NCI-H345 treated with DMSO at 0.1 percent for 48 hours (cell line): ENCODE measurements around the gene SRGAP2C.
"Not testable (repeated sequence)": the region's sequence is repeated elsewhere in the genome, so short reads cannot be mapped to it uniquely, and the experiment has no call there.

Experiments used
- DNase-seq: peaks from one replicate; lab custom pipeline; 2025; ENCODE audit not compliant: unreplicated experiment; lab: John Stamatoyannopoulos, UW

Gene SRGAP2C

DNA sequence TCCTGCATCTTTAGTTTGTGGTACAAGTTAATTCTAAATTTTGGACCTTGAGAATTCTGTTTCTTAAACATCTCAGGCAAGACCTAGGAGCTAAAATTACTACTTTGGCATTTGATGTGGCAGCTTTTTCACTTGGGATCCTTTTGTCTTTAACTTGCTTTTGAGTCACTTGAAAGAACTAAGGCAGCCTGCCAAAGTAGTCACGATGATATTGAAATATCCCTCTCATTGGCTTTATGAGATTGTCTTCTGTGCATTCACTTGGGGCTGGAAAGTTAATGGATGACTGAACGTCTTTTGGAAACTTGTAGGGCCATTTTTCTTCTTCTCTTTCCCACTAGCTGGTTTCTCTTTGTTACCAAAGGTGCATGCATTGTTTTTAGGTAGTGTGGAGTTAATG, 90.7 kb downstream of the SRGAP2C start:
- DNase-seq, result not testable (repeated sequence)

DNA sequence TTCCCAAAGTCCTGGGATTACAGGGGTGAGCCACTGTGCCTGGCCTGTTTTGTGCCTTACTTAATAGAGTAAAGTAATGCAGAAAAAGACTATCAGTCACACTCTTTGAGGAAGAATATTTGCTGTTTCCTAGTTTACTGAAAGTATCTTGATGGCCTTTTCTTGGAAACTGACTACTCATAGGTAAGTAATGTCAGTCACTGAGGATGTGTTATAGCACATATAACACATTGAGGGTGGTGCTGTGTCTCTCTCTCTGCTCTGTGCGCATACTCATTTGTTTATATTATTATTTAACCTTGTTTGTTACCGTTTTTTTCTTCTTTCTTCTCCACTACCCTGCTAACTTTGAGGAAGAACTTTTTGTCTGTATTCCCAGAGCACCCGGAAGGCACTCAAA, 93.4 kb downstream of the SRGAP2C start:
- not testable (repeated sequence) for DNase-seq

DNA sequence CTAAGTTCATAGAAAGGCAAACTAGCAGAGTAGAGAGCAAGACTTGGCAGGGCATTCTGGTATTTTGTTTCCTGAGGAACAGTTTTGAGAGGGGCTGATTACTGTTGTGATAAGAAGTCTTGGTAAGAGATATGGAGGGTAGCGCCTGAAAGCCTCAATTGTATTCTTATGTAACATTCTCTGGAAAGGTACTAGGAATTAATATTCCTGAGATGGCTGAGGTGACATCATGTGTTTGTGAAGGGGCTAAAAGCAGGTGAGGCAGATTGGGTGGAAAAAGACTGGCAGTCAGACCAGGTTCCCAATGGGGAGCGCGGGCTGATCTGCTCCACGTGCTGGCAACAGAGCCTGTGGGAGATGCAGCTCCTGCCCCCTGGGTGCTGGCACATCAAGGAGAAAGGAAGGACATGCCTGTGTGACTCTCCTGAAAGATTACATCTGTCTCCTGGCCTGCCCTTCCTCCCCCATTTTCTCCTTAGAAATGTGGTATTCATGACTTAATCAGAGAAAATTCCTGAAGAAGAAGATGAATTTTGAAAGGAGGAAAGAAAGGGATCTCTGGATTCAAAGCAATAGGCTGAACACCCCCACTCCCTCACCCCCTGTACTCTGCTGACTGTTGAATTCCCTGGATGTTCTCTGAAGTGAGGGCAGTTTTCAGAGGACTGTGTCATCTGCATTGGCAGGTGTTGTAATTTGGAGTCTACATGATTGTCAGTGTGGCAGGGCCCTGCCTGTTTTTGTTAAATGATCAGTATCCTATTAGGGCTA, 94.2 kb downstream of the SRGAP2C start:
- DNase-seq, result not testable (repeated sequence)

DNA sequence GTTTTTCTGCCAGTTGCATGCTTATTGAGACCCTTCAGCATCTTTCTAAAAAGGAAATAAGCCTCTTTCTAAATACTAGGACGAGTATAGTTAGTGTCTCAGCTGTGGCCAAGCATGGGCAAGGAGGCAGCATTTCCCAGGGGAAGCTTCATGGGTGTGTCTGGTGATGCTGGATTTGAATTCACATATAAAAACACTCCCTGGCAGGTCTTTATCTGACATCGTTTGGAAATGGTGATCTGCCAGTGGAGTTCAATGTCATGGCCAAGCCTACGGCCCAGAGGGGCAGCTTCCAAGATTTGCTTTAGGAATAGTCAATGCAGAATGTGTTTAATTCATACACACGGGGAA, 94.7 kb downstream of the SRGAP2C start:
- not testable (repeated sequence) for DNase-seq

DNA sequence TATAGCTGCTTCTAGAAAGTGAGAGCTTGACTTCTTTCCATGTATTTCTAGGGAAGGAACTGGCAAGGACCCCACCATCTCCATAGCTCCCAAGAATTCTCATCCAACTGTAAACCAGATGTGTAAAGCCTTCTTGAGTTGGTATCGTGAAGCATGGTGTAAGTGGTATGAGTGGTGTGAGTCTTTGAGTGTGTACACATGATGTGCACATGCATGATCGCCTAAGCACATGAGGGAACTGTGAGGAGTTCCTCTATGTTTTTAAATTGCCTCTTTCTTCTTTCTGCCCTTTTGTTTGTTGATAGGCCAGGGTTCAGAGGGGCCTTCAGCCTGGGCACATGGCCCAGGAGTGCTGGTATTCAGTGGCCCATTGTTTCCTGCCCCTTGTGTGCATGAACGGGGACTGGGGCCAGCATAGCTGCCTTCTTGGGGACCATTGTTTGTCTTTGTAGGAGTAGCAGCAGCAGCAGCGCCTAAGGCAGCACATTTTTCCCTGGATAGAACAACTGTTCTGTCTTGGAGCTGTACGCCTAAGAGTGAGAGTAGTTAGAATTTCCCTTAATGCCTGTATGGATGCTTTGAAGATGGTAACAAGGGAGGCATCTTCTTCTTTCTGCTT, 96.0 kb downstream of the SRGAP2C start:
- not testable (repeated sequence) for DNase-seq

DNA sequence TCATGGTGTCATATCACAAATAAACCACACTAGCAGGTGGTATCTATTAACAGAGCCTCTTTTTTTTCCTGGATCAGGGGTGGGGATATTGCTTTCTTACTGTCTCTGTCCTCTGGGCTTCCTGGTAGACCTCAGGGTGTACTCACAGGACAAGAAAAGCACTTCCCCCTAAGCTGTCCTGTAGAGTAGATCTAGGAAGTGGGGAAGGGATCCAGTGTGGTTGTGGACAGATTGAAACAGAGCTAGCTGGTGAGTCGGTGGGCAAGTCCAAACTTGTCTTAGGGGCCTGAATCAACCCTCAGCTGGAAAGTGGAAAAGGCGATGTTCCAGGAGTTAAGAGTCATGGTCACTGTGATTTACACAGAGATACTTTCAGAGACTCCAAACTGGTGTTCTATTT, 96.7 kb downstream of the SRGAP2C start:
- not testable (repeated sequence) for DNase-seq

DNA sequence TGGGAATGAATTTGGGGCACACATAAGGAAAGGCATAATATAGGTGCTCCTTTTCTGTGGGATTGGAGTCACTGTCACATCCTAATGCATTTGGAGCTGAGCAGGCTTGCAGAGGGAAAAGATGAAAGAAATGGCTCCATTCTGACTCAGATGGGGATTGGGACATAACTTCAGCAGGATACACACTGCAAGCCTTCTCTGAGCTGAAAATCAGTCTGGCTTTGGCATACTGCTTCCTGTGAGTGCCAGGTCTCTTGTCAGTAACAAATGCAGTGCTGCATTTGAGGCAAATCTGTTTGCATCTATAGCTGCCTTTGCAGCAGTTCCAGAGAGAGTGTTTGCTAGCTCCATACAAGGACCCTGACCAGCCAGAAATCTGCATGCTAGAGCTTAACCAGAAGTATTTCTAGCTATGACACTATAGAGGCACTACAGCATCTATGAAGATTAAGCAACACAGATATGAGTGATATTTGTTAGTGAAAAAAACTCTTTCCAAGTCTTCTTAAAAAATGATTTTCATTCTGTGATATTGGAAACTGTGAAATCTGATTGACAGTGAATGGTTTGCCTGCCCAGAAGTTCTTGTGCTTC, 98.9 kb downstream of the SRGAP2C start:
- DNase-seq, result not testable (repeated sequence)

DNA sequence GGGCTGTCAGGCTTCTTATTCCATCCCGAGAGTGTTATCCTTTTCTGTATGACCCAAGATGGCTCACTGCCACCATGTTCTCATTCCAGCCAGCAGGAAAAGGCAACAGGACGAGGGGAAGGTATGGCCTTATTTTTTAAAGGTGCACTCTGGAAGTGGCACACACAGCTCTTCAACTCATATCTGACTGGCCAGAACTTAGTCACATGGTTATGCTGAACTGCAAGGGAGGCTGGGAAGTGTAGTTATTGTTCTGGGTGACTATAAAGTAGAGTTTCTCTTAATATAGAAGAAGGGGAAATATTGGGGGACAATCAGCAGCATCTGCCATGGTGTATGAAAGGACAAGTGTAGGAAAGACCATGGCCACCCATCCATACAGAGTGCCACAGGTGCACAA, 107.8 kb downstream of the SRGAP2C start:
- not testable (repeated sequence) for DNase-seq

DNA sequence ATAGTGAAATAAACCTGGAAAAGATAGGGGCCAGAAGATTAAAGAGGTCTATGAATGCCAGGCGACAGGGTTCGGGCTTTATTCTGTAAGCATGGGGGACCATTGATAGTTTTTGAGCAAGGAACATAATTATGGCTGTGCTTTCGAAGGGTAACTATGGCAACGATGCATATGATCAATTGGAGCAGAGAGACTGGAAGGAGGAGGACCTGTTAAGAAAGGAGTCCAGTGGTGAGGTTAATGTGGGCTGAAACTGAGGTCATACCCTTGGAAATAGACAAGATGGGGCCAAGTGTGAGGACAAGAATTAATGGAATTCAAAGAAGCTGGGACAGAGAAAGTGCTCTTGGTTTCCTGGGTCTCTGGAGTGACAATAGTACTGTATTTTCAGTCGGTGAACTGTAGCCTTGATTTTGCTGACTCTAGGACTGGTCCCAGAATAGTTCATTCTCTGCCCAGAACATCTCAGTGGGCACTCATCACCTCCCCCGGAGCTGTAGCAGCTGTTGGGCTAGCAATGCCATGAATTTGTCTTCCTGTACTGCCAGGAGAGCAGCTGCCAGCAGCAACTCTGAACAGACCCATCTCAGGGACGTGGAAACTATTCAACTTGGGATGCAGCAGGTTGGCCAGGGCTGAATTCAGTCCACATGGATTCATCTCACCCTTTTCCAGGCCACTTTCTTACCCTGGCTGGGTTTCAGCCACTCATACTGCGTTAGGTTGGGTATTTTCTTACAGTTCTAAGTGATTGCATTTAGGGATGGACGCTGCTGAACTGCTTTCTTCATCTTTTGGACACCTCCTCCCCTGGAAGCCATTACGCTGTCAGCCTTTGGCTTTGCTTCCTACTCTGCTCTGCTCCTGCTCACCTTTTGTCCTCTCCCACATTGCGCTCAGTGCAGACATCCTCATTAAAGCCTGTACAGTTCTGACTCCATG, 108.8 kb downstream of the SRGAP2C start:
- not testable (repeated sequence) for DNase-seq

DNA sequence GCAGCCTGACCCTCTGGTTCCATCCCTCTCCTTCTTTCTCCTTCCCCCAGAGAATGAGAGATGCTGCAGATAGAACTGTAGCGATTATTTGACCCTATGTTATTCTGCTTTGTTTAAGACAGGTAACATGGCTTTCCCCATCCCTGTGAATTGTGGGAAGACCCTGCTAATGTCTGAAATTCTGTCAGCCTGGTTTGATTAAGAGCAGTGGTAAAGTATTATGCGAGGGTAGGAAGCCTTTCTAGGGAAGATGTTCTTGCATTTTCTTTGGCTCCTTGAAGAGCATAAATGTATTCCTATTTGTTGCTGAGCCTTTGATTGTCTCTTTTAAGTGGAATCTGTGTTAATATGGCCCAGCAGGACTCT, 109.4 kb downstream of the SRGAP2C start:
- DNase-seq, result not testable (repeated sequence)

DNA sequence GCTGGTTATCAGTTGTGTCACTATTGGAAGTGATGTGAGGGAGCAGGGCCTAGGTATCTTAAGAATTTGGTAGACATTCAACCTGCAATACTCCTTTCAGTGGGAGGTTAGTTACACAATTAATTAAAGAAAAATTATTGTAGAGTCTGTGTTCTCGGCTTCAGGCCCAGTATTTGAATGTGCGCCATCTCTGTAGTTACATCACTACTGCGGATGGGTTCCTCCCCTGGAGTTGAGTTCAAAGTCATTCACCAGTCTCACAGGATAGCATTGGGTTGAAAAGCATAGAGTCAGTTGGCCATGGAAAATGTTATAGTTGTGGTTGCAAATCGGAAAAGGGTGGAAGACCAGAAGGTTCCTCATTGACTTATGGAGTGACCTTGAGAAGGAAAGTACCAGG, 111.8 kb downstream of the SRGAP2C start:
- DNase-seq, result not testable (repeated sequence)

DNA sequence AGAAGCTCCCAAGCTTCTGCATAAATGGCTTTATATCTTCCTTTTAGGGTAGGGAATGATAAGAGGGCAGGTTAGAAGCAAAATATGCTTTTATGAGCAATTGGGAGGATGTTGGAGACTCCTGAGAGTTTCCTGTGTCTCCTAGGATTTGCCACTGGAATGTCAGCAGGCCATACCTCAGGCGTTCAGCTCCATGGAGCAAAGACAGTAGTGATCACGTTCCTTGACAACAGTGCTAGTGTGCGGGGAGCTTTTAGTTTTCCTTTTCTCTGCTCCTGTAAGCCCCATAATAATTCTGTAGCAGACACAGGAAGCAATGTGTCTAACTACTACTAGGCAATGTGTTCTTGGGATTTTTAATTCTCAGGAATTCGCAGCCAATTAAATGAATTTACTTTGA, 113.8 kb downstream of the SRGAP2C start:
- DNase-seq, result not testable (repeated sequence)

DNA sequence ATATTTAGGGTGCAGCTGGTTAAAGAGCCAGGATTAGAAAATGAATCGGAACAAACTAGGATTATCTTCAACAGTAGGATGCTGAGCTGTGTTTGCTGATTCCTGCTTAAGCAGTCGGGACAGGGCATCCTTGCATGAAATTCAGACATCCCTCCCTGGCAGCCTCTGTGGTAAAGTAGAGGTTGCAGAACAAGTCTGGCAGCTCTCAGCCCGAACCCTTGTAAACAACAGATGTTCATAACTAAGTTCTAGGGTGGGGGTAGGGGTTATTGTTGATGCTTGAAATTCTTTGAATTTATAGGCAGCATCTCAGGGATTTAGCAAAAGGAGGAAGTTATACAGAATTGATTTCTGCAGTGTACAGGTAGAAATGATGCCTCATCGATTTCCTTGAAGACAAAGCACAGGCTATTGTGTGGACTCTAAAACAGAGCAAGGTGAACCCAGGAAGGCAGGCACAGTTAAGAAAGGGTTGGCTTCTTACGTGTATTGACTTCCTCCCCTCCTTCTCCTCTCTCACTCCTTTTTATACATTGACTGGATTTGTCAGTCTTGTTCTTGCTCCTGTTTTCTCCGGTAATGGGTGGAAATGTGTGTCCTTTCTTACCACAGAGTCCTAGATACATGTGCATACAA, 114.9 kb downstream of the SRGAP2C start:
- not testable (repeated sequence) for DNase-seq

DNA sequence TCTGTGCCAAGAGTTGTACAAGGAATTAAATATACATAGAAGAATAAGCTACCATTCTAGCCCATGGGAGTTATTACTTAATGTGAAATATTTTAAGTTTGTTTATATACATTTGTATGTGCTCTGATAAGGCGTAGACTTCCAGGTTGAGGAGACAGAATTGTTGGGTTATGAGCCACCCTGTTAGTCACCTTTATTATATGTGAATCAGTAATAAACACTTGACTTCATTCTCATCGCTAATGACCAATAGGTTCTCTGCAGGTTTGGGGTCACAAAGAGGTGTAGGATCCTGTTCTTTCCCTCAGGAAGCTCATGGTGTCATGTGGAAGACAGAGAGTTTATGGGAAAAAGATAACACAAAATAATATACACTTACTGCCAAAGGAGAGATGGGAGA, 117.1 kb downstream of the SRGAP2C start:
- not testable (repeated sequence) for DNase-seq

DNA sequence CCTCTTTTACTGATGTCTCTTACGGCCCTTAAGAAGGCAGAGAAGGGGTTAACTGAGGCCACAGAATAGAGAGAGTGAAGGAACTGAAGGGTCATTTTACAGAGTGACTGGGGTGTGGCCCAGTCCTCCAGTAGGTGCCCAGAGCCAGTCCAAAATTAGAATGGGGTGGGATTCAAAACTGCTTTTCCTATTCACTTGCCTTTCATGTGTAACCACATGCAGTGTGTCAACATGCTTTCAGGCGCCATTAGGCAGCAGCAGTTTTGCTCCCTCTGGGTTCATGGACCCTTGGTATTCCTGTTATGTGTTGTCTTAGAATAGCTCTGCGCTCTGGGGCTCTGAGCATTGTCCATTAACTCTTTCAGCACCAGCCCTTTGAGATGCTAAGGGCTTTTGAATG, 123.0 kb downstream of the SRGAP2C start:
- DNase-seq, result not testable (repeated sequence)

DNA sequence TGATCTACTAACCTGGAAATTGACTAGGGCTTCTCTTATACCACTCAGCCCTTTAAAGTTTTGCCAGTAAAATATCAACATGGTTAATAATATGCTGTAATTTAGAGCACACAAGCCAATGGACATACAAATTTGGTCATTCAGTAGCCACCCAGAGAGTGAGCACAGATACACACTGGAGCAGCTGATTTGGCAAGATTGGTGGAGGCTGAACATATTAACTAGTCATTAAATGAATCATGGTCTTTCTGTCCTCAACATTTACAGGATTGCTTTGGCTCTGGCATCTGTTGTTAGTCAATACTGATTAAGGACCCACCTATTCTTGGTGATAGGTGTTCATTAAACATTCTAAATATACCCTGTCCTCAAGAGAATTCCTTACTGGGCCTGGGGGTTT, 130.7 kb downstream of the SRGAP2C start:
- not testable (repeated sequence) for DNase-seq

DNA sequence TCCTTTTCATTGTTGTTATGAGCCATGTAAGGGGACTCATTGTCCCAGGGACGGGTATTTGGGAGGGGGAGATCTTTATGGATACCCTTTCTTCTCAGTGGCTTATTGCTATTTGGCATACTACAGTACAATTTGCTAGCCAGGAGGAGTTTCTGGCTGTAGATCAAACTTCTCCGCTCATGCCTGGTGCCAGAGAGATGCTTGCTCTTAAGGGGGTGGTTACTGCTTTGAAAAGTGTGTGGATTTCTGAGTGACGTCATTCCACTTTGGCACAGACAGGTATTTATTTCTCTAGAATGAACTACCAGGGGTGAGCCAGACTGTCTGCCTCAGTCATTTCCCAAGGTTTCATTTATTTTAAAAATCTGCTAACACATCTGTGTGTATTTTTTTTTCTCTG, 131.3 kb downstream of the SRGAP2C start:
- not testable (repeated sequence) for DNase-seq

DNA sequence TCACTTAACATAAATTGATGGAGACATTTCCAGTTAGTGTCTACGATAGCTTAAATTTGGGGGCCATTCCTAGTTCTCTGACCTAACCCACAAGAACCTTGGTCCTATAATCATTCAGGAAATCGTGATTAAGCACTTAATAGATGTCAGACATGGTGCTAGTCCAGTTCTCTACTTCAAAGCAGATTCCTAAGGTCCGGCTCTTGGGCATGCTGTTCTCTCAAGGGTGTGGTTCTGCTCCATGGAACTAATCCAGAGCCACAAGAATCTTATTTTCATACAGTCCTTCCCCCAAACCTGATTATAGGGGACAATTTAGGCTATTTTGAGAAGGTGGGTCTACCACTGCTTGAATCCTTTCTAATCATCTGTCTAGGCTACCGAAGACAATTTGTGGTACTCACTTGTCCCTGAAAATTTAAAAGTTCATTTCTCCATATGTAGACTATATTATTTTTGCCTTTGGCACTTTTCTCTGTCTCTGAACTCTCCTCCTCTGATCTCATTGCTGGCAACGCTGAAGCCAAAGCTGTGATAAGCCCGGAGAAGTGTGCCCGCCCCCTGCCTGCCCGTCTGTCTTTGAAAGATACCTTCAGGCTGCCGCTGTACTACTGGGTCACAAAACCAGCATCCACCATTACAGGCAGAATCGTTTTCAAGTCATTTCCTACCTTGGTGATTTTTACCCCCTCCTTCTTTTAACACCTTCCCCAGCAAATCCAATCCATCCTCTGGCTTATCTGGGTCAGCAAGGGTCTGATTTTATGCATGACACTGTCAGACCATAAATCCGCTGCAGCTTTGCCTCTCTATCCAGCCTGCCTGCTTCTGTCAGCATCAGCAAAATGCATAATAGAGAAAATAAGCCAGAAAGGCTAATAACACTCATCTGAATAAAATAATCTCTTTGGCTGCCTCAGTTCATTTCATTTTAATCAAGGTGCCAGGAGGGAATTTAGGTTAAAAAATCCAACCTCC, 133.0 kb downstream of the SRGAP2C start:
- not testable (repeated sequence) for DNase-seq

DNA sequence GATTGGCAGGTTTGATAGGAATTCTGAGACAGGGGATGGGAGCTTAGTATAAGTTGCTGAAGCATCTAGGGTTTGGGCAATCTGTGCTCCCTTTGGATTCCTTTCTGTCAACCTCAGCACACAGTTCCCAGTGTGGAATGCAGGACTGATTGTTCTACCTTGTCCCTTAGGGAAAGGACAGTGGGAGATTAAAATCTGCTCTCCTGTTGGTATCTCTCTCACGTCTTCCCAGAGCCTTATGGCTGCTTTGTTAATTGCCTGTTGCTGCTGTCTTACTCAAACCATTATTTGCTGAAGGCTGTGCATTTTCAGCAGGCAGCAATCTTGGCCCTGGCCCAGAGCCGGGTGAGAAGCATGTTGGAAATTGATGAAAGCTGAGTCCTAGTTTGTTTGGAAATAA, 133.9 kb downstream of the SRGAP2C start:
- DNase-seq, result not testable (repeated sequence)
